Activated naive CD4-positive, alpha-beta T cell treated with anti-CD3 and anti-CD28 coated beads for 36 hours (primary cell): Measurements from ENCODE around the gene NRG3. TPM values are rescaled to one million over a fixed set of nuclear protein-coding genes. Genes with fewer than 3 reads are reported as not detected.
A peak's percentile ranks its signal among the peaks of the same experiment; 100 is the strongest.
"Not testable (repeated sequence)": the region's sequence is repeated elsewhere in the genome, so short reads cannot be mapped to it uniquely, and the experiment has no call there.

Experiments used
- CTCF ChIA-PET: fragments of 350-600 bp; sonication (Branson Sonifier 250); formaldehyde crosslinking; loops from one replicate; lab custom pipeline; 2021; ENCODE audit warnings: antibody characterized with exemption; lab: Charles Lee
- DNase-seq: peaks from one replicate; pipeline ENCODE4 v3.0.0-alpha.2; 2020
- H3K27ac Mint-ChIP-seq: one replicate; pipeline ENCODE4 v1.8.0; 2021; ENCODE audit warnings: mild to moderate bottlenecking, mixed read lengths
- H3K27me3 Mint-ChIP-seq: one replicate; pipeline ENCODE4 v1.8.0; 2021; ENCODE audit warnings: low read depth, mixed read lengths
- H3K36me3 Mint-ChIP-seq: one replicate; pipeline ENCODE4 v1.8.0; 2021; ENCODE audit warnings: low read depth, mixed read lengths
- H3K4me1 Mint-ChIP-seq: one replicate; pipeline ENCODE4 v1.8.0; 2021; ENCODE audit warnings: low read depth, mixed read lengths
- H3K4me3 Mint-ChIP-seq: one replicate; pipeline ENCODE4 v1.8.0; 2021; ENCODE audit warnings: mild to moderate bottlenecking, moderate library complexity, mixed read lengths
- H3K9me3 Mint-ChIP-seq: one replicate; pipeline ENCODE4 v1.8.0; 2021; ENCODE audit warnings: mixed read lengths
- intact Hi-C: fragments of 100-400 bp; cut with micrococcal nuclease; formaldehyde crosslinking; loops from one replicate; pipeline ENCODE4 v1.15.1; 2023
- total RNA-seq, 2 experiments: library from RNA; stranded (reverse); gene quantifications; one replicate each; pipeline ENCODE4 v1.2.3, GENCODE V29; 2021

Gene NRG3
- total RNA-seq, 2 experiments from 2014 or later: not detected

DNA sequence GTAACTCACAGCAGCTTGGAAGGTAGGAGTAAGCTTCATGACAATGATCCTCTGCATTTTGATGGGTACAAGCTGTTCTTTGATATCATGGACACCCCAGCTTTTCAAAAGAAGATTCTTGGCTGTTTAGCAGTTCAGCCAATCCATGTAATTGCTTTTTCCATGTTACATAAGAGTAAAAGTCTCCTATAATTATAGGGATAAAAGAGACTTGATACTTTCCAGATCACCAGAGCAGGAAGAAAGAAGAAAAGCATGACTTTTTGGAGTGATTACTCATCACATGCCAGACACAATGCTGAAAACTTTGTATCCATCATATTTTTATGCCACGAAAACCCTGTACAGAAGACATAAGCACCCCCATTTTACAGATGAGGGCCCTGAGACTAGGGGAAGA is 1049.7 kb downstream of the NRG3 start:
- H3K27ac Mint-ChIP-seq: no peak overlapping the region
- no peaks in the 10 kb centered on the region for H3K27me3 Mint-ChIP-seq
- peaks cover 9% of the 10 kb centered on the region for H3K9me3 Mint-ChIP-seq
- H3K36me3 Mint-ChIP-seq: no peaks in the 10 kb centered on the region
- CTCF ChIA-PET: no interaction called here
- H3K4me3 Mint-ChIP-seq: no peak overlapping the region
- intact Hi-C loops: no loop called here
- no peaks in the 10 kb centered on the region for H3K4me1 Mint-ChIP-seq
- no peak for DNase-seq

DNA sequence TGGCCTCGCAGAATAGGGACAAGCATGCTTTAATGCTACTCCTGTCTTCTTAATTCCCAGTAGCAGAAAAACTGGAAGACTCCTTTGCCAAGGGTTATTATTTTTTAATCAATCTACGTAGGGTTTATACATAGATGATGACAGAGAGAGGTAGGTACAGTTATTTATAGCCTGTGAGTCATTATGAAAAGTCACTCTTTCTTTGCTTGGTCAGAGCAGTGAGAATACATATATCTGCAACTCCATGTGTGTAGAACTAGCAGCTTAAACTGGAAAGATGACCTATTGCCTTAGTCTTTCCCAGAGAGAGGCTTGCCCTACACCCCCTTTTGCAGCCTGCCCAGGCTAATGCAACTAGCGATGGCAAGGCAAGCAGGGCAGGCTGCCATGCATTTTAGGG is 1050.6 kb downstream of the NRG3 start:
- Mint-ChIP-seq H3K36me3 (no peaks in the 10 kb centered on the region), H3K9me3 (peaks cover 10% of the 10 kb centered on the region), H3K4me3 (no peak overlapping the region), H3K27ac (no peak overlapping the region), H3K4me1 (no peaks in the 10 kb centered on the region), H3K27me3 (no peaks in the 10 kb centered on the region)
- DNase-seq: no peak
- intact Hi-C loops: no loop called here
- CTCF ChIA-PET: no interaction called here

DNA sequence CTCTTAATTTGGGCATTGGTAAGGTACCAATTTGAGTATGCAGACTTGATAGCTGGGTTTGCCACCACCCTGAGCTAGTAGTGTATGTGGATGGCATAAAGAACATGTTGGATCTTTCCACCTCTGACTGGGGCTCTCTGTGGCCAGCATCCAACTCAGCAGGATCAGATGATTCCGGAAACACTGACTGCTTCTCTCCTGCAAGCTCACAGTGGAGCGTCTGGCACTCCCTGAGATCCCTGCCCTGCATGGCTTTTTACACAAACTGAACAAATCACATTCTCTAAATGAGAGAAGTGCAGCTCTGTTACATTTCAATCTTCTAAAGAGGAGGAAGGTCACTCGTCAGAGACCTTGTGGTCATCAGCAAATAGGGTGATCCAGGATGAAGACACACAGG is 1057.5 kb downstream of the NRG3 start:
- Mint-ChIP-seq H3K4me1 (no peaks in the 10 kb centered on the region), H3K9me3 (peaks cover 2% of the 10 kb centered on the region), H3K36me3 (no peaks in the 10 kb centered on the region), H3K4me3 (no peak overlapping the region), H3K27ac (no peak overlapping the region), H3K27me3 (no peaks in the 10 kb centered on the region)
- intact Hi-C loops: no loop called here
- CTCF ChIA-PET: no interaction called here
- no peak for DNase-seq

DNA sequence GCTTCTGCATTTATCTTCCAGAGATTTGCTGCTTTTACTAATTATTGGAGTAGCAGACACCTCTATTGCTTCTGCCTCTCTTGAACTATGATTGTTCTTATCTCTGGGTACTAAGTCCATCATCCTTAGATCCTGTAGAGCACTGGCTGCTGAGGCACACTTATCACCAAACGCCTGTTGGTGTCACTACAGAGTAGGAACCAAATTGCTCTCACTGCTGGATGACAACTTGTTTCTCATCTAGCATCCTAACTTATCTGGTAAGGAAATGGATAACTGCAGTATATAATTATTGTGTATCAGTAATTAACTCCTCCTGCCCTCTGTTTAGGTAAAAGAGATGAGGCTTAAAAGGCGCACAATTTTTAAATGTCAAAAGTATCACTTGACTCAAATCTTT is 1059.4 kb downstream of the NRG3 start:
- CTCF ChIA-PET: no interaction called here
- Mint-ChIP-seq H3K27me3 (no peaks in the 10 kb centered on the region), H3K9me3 (peaks cover 2% of the 10 kb centered on the region), H3K4me3 (no peak overlapping the region), H3K4me1 (no peaks in the 10 kb centered on the region), H3K27ac (no peak overlapping the region), H3K36me3 (no peaks in the 10 kb centered on the region)
- intact Hi-C loops: no loop called here
- peak; percentile 4 for DNase-seq

DNA sequence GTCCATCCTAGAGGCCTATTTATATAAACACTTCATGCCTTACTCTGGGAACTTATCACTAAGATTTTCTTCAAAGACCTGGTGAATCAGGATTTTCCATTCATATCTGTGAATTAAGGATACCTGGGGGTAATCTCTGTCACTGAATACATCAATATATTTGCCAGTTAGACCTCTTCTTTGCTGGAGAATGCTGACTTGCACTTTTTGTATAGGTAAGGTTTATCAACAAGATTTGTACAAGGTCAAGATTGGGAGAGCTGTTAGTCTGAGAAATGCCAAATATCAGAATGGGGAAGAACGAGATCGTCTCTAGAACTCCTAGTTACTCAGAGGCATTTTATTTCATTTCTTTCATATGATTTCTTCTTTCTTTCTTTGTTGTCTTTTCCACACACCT is 1060.0 kb downstream of the NRG3 start:
- peaks cover under 1% of the 10 kb centered on the region for H3K9me3 Mint-ChIP-seq
- CTCF ChIA-PET: no interaction called here
- intact Hi-C loops: no loop called here
- no peak for DNase-seq
- no peaks in the 10 kb centered on the region for H3K36me3 Mint-ChIP-seq
- no peak overlapping the region for H3K27ac Mint-ChIP-seq
- H3K4me3 Mint-ChIP-seq: no peak overlapping the region
- no peaks in the 10 kb centered on the region for H3K4me1 Mint-ChIP-seq
- H3K27me3 Mint-ChIP-seq: no peaks in the 10 kb centered on the region

DNA sequence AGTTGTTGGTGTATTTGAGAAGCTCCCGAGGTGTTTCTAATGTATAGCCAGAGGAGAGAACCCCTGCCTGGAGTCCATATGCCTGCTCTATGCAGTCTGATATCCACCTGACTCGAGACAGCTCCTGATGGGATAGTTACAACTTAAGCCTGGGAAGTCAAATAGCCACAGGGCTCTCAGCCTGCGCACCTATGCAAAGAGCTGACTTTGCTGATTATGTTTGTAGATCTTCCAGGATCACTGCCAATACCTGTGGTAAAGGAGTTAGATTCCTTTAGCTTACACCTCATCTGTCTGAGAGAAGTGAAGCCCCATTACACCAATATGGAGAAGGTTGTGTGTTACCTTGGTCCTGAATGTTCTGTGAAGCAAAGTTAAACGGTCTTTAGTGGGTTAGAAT is 1063.3 kb downstream of the NRG3 start:
- no peaks in the 10 kb centered on the region for H3K4me1 Mint-ChIP-seq
- no peaks in the 10 kb centered on the region for H3K36me3 Mint-ChIP-seq
- CTCF ChIA-PET: interaction anchor here (0.9 kb wide), 1 partner anchor 24 kb away, joined by 3 read pairs; no protein-coding TSS in a partner anchor
- DNase-seq: no peak
- no peak overlapping the region for H3K4me3 Mint-ChIP-seq
- H3K9me3 Mint-ChIP-seq: no peaks in the 10 kb centered on the region
- intact Hi-C loops: no loop called here
- H3K27me3 Mint-ChIP-seq: no peaks in the 10 kb centered on the region
- no peak overlapping the region for H3K27ac Mint-ChIP-seq

DNA sequence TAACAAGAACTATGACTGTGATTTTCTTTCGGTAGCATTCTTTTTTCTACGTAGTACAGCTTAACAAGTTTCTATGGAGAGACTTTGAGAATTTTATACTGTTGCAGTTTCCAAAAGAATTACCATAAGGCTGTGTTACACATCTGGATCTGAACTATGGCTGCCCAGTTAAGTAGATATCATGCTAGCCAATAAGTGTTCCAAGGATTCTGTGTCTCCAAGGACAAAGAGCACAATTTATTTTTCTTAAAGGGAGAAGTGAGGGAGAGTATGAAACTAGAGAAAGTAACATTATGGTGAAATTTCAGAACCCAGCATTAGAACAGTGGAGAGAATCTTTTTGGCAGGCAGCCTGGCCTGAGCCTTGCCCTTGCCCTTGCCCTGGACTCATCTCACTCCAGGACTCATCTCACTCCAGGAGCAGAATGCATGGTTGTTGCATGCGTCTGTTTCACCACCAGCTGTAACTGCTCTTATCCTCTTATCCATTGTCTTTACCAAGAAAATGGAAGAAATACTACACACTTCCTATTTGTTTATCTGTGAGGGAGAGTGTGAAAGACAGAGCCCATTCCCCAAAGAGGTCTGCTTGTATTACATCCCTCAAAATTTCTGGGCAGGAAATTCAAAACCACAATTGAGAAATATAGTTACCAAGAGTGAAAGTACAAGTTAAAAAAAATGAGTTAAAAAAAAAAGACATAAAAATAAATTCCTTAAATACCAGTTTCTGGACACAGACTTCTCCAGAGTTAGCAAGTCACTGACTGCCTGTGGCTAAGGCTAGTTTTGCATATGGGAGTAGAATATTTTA is 1067.5 kb downstream of the NRG3 start:
- no peak overlapping the region for H3K4me3 Mint-ChIP-seq
- CTCF ChIA-PET: no interaction called here
- DNase-seq: no peak
- intact Hi-C loops: no loop called here
- H3K9me3 Mint-ChIP-seq: peaks cover 4% of the 10 kb centered on the region
- H3K4me1 Mint-ChIP-seq: no peaks in the 10 kb centered on the region
- H3K27ac Mint-ChIP-seq: no peak overlapping the region
- H3K27me3 Mint-ChIP-seq: no peaks in the 10 kb centered on the region
- no peaks in the 10 kb centered on the region for H3K36me3 Mint-ChIP-seq

DNA sequence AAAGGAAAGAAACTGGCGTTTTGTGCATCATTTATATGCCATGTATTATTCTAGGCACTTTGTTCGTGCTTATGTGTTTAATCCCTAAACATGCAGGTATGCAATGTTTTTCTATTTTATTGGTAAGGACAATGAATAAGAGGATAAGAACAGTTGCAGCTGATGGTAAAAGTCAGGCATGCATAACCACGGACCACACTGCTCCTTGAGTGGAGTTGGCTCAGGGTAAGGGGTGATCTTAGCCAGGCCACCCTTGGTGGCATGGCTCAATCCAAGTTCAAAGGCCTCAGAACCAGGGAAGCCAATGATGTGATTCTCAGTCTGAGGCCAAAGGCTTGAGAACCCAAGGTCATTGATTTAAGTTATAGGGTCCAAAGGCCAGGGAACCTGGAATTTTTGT is 1068.1 kb downstream of the NRG3 start:
- Mint-ChIP-seq H3K4me1 (no peaks in the 10 kb centered on the region), H3K36me3 (no peaks in the 10 kb centered on the region), H3K9me3 (peaks cover 4% of the 10 kb centered on the region), H3K27ac (no peak overlapping the region), H3K27me3 (no peaks in the 10 kb centered on the region), H3K4me3 (no peak overlapping the region)
- intact Hi-C loops: no loop called here
- DNase-seq: no peak
- CTCF ChIA-PET: no interaction called here

DNA sequence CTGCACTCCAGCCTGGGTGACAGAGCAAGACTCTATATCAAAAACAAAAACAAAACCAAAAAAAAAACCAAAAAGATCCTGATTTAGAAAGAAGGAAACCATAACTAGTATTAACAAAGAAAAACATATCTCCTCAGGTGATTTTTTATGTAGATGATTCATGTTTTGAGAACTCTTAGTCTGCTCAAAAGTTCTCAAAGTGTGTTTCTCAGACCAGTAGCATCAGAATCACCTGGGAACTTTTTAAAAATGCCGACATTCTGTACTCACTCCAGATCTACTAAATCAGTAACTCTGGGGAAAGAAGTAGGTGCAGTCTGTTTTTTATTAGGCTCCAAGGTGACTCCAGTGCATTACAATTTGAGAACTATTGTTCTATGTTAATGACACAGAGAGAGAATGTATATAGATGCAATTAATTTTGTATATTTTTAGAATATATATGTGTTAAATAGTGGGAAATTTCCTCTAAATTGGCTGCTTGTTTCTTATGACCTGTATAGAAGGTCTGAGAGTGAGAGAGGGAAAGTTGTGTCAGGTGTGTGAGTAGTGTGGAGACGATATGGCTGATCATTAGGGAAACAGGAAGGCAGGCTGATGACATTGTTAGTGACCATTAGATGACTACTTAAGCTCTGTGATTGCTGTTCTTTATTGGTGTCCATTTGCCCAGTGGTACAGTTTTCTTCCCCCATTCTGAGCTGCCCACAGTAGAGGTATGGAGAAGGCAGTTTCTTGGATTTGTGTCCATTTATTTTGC is 1075.0 kb downstream of the NRG3 start:
- no peak for DNase-seq
- Mint-ChIP-seq H3K36me3 (no peaks in the 10 kb centered on the region), H3K27me3 (no peaks in the 10 kb centered on the region), H3K4me3 (no peak overlapping the region), H3K4me1 (no peaks in the 10 kb centered on the region), H3K9me3 (peaks cover 6% of the 10 kb centered on the region), H3K27ac (no peak overlapping the region)
- intact Hi-C loops: no loop called here
- CTCF ChIA-PET: no interaction called here

DNA sequence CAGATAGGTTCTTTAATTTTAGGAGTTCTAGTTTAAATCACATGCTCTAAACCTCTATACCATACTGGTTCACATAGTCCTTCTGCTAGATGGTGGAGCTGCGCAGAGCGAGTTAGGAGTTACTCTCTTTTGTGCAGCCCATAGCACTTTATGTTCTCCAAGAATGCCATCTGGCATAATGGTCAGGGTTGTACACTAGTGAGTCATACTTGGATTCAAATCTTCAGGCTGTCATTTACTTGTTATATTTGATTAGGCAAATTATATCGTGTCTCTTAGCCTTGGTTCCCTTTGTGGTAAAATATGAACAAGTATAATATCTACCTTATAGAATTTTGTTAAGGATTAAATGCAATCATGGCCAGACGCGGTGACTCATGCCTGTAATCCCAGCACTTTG is 1078.3 kb downstream of the NRG3 start:
- intact Hi-C loops: no loop called here
- CTCF ChIA-PET: no interaction called here
- Mint-ChIP-seq H3K4me3 (no peak overlapping the region), H3K27me3 (no peaks in the 10 kb centered on the region), H3K4me1 (no peaks in the 10 kb centered on the region), H3K27ac (no peak overlapping the region), H3K36me3 (no peaks in the 10 kb centered on the region), H3K9me3 (peaks cover 3% of the 10 kb centered on the region)
- no peak for DNase-seq

DNA sequence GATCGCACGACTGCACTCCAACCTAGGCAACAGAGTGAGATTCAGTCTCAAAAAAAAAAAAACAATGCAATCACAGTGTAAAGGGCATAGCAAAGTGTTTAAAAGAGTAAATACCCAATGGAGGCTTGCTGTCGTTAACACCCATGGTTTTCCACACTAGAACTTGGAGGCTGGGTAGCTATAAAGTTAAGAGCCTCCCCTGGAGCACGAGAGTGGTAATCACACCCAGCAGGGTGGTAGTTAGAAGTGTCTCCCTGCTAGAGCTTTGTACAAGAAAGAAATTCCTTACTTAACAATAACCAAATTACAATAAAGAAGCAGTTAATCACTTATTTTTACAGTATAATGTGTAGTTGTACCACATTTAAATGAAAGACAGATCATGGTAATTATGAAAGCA is 1078.9 kb downstream of the NRG3 start:
- Mint-ChIP-seq H3K4me3 (no peak overlapping the region), H3K4me1 (no peaks in the 10 kb centered on the region), H3K27me3 (no peaks in the 10 kb centered on the region), H3K36me3 (no peaks in the 10 kb centered on the region), H3K9me3 (peaks cover 3% of the 10 kb centered on the region), H3K27ac (no peak overlapping the region)
- intact Hi-C loops: no loop called here
- DNase-seq: no peak
- CTCF ChIA-PET: no interaction called here

DNA sequence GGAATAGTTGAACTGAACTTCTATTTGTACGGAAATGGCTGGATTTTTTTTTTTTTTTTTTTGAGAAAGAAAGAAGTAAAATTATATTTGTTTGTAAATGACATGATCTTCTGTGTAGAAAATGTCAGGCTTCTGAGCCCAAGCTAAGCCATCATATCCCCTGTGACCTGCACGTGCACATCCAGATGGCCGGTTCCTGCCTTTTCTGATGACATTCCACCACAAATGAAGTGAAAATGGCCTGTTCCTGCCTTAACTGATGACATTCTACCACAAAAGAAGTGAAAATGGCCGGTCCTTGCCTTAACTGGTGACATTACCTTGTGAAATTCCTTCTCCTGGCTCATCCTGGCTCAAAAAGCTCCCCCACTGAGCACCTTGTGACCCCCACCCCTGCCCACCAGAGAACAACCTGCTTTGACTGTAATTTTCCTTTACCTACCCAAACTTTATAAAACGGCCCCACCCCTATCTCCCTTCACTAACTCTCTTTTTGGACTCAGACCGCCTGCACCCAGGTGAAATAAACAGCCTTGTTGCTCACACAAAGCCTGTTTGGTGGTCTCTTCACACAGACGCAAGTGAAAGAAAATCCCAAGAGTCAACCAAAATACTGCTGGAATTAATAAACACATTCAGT is 1085.5 kb downstream of the NRG3 start:
- H3K27me3 Mint-ChIP-seq, H3K4me1 Mint-ChIP-seq, intact Hi-C loops, H3K27ac Mint-ChIP-seq, H3K36me3 Mint-ChIP-seq, H3K9me3 Mint-ChIP-seq, DNase-seq, H3K4me3 Mint-ChIP-seq, CTCF ChIA-PET: not testable (repeated sequence)
